Fibroblast of pulmonary artery (primary cell): ENCODE data around the gene SURF2.

Source experiments
- DNase-seq: peaks from one replicate; pipeline ENCODE4 v3.0.0-alpha.2; 2010; ENCODE audit warnings: low read depth
- H3K4me3 ChIP-seq: replicated peaks from 2 replicates; pipeline ENCODE4 v1.5.1; 2011; ENCODE audit warnings: low read depth, mild to moderate bottlenecking, control low read depth, low read length, moderate library complexity
- TF ChIP-seq, protein P1 (sequence below): IDR thresholded peaks from 2 replicates; pipeline ENCODE4 v1.5.1; 2011; ENCODE audit warnings: mild to moderate bottlenecking, control low read depth, low read length, inconsistent platforms; ENCODE audit errors: missing control alignments

SURF2 gene

GRCh38 chr9:133402689-133403088 is 46.3 kb downstream of the SURF2 start:
- no peak overlapping the region for H3K4me3 ChIP-seq
- TF ChIP-seq, protein P1, sequence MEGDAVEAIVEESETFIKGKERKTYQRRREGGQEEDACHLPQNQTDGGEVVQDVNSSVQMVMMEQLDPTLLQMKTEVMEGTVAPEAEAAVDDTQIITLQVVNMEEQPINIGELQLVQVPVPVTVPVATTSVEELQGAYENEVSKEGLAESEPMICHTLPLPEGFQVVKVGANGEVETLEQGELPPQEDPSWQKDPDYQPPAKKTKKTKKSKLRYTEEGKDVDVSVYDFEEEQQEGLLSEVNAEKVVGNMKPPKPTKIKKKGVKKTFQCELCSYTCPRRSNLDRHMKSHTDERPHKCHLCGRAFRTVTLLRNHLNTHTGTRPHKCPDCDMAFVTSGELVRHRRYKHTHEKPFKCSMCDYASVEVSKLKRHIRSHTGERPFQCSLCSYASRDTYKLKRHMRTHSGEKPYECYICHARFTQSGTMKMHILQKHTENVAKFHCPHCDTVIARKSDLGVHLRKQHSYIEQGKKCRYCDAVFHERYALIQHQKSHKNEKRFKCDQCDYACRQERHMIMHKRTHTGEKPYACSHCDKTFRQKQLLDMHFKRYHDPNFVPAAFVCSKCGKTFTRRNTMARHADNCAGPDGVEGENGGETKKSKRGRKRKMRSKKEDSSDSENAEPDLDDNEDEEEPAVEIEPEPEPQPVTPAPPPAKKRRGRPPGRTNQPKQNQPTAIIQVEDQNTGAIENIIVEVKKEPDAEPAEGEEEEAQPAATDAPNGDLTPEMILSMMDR: no peak
- no peak for DNase-seq

GRCh38 chr9:133403766-133404453 is 47.6 kb downstream of the SURF2 start:
- peak; percentile 24 for DNase-seq
- TF ChIP-seq, protein P1: peak; percentile 58
- no peak overlapping the region for H3K4me3 ChIP-seq

- TF ChIP-seq, protein P1: no peak
- DNase-seq: no peak
- H3K4me3 ChIP-seq: no peak overlapping the region
Measured at GRCh38 chr9:133404454-133405002, 48.2 kb downstream of the SURF2 start.

GRCh38 chr9:133405508-133406438 is 49.4 kb downstream of the SURF2 start:
- H3K4me3 ChIP-seq: no peak overlapping the region
- DNase-seq: peak; percentile 35
- TF ChIP-seq, protein P1: no peak

GRCh38 chr9:133406480-133407307 is 50.3 kb downstream of the SURF2 start:
- TF ChIP-seq, protein P1: peak; percentile 93
- H3K4me3 ChIP-seq: no peak overlapping the region
- DNase-seq: peak; percentile 80

- TF ChIP-seq, protein P1: no peak
- DNase-seq: no peak
- H3K4me3 ChIP-seq: no peak overlapping the region
Measured at GRCh38 chr9:133408042-133408441, 51.7 kb downstream of the SURF2 start.
